Stimulated activated CD4-positive, alpha-beta T cell treated with anti-CD3 and anti-CD28 coated beads, TNF-alpha, amount 100 ng/mL, for 24 hours (primary cell): Measurements from ENCODE around the gene GCAT.

Source experiments
- DNase-seq, 3 experiments: peaks; one replicate each; pipeline ENCODE4 v3.0.0-alpha.2; 2020; ENCODE audit warnings: low read depth in 3 of 3

GCAT gene

DNA sequence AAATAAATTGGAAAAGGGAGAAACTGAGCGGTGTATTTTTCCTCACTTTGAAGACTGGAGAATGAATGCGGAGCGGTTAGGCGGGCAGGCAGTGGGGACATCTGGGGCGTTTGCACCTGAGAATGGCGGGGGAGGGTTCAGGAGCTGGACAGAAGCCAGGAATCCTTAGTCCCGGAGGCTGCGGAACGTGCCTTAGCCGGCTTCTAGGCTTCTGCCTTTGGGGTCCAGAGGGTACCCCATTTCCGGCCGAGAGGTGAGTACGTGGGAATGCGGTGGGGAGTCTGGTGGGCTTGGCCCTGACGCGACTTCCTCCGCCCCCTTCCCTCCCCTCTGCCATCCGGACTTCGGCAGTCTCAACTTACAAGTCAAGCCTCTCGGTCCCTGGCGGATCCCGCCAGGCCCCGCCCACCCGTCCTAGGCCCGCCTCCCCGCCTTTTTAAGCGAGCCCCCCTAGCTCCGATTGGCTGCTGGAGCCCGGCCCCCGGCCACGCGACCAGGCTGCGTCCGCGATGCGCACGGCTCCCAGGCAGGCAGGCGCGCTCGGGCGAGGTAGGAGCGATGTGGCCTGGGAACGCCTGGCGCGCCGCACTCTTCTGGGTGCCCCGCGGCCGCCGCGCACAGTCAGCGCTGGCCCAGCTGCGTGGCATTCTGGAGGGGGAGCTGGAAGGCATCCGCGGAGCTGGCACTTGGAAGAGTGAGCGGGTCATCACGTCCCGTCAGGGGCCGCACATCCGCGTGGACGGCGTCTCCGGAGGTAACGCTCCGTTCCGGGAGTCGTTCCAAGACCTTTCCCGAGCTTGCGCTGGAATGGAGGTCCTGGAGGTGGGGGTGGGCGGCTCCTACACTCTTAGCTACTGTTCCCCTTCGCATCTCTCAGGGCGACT lies at the start of gene GCAT:
GCAT (plus strand) TSS at position 525 of the 884 bp plus-strand sequence; CDS start at position 559, 34 bp downstream.
- DNase-seq: peak; percentile 79 to 94 (median 87)

GRCh38 chr22:37758694-37759093 lies 49.0 kb upstream of the GCAT start:
- no peak for DNase-seq

DNA sequence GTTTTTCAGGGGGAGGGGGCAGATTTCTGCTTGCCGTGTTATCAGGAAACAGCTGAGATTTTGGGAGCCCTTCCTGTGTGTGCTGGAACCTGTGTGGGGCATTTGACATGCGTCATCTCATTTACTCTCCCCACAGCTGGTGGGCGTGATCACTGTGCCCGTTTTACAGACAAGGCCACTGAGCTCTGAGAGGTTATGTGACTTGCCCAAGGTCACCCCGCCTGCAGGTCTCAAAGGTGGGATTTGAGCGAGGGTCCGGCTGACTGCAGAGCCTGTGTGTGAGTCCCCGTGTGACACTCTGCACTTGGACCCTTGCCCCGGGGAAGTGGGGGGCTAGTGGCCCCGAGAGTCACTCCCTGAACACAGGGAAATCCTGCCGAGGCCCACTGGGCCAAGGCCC lies 48.5 kb upstream of the GCAT start:
- DNase-seq: no peak

GRCh38 chr22:37760152-37760551 lies 47.6 kb upstream of the GCAT start:
- DNase-seq: no peak

DNA sequence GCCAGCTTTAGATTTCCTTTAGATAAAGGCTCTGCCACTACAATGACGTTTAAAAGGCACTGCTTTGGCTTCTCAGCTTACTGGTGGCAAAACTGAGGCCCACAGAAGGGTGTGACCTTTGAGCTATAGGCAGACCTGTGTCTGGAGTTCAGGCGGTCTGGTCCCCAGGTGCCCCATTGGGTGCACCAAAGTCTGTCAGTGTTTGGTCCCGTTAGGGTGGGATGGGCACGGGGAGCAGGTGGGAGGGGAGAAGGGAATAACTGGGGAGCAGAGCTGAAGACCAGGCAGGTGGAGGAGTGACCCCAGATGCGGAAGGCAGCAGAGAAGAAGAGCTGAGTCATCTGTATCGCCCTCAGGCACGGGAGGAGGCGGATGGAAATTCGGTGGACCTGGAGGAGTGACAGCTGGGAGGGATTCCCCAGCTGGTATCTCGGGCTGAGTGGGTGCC lies 45.3 kb upstream of the GCAT start:
- no peak for DNase-seq

DNA sequence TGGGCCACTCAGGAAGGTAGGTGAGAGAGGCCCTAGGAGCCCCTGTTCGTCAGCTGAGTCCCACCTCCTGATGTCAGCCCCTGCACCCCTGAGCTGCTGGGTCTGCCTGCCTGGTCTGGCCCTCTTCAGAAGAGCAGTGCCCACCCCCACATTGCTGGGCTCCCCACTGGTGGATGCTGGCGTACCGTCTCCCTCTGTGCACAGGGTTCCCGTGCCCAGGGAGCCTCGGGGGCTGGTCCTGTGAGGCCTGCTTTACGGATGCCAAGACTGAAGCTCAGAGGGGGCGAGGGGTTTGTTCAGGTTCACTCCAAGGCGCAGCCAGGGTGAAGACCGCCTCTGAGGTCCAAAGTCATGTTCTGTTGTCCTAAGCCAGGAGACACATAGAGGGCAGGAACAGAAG lies 44.7 kb upstream of the GCAT start:
- DNase-seq: no peak

DNA sequence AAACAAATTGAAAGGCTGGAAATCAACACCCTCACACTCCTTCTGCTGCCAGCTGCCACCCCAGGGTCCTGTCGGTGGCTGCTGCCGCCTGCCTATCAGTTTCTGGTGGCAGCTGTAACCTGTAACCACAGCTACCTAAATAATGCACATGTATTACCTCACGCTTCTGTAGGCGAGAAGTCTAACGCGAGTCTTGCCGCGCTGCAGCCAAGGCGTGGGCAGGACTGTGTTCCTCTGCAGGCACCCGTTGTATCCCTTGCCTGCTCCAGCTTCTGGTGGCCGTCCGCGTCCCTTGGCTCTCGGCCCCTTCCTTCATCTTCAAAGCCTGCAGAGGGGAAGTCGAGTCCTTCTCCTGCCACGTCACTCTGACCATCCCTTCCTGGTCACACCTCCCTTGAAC lies 44.1 kb upstream of the GCAT start:
- no peak for DNase-seq

GRCh38 chr22:37764622-37765021 lies 43.1 kb upstream of the GCAT start:
- no peak for DNase-seq

- DNase-seq: no peak
Measured at GRCh38 chr22:37765498-37765897, 42.2 kb upstream of the GCAT start.

DNA sequence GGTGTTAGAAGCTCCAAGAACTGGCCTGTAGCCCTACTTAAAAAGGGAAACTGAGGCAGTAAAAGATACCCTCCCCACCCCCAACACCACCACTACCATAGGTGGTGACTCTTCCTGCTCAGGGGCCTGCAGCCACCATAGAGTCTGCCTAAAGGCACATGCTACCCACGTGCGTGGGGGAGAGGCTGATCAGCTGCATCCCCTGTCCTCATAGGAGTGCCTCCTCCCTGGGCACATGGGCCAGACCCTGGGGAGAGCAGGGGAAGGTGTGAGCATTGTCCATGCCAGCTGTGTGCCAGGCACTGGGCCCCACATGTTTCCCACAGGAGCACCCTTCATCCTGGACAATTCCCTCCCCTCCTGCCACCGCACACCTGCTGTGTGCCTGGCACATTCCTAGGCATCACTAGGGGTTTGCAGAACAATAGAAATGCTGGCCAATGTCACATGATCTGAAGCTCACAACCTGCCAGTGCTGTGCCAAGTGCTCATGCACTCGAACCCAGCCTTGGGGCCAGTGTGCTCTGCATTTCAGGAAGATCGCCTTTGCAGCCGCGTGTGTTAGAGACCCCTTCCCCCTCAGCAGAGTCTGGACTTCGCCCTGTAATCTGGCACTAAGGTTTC lies 41.7 kb upstream of the GCAT start:
- DNase-seq: no peak

- no peak for DNase-seq
Measured at GRCh38 chr22:37768273-37768672, 39.5 kb upstream of the GCAT start.

DNA sequence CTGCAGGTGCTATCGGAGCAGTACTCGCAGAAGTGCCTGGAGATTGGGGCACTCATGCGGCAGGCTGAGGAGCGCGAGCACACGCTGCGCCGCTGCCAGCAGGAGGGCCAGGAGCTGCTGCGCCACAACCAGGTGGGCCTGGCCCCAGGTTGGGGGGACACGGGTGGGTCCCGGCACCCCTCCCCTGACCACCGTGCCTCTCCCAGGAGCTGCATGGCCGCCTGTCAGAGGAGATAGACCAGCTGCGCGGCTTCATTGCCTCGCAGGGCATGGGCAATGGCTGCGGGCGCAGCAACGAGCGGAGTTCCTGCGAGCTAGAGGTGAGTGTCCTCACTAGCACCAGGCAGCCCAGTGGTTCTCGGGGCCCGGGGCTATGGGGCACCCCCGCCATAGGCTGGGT lies 38.7 kb upstream of the GCAT start:
- DNase-seq: no peak

- no peak for DNase-seq
Measured at GRCh38 chr22:37771081-37771480, 36.7 kb upstream of the GCAT start.

DNA sequence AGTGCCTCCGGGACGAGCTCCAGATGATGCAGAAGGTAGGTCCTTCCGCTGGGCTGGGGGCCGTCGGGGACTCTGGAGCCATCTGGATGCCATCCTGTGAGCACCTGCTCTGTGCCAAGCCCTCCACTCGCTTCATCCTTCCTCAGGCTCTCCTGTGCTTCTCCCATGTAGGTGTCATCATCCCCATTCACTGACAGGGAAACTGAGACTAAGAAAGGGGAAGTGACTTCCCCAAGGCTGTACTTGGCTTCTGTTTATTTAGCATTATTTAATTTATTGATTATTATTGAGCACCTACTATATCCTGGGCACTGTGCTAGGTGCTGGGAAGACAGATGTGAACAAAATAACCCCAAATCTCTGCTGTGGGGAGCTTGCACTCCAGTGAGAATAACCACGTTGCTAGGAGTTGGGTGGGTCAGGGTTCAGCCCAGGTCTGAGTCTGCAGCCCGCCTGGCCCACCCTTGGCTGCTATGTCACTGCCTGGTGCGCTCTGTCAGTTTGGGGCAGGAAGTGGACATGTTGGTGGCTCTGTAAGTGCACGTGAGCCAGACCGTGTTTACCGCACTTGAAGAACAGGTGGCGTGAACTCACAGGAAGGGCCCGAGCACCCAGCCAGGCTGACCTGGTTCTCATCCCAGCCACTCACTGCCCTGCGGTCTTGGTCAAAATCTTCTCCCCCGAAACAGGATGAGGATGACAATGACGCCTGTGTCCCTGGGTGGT lies 35.9 kb upstream of the GCAT start:
- no peak for DNase-seq

DNA sequence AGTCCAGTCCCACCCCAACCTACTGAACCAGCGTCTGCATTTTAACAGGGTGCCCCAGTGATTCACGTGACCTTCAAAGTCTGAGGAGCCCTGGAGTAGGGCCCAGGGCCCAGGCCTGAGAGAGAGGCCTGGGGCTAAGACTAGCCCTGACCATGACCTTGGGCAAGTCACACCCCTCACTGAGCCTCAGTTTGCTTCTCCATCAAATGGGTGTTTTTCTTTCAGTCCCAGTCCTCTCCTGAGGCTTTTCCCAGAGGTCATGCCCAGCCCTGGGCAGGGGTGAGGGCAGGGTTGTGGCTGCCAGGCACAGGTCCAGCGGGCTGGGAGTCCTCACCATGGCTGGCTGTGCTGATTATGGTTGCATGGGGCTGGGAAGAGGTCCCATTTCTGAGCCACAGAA lies 33.0 kb upstream of the GCAT start:
- DNase-seq: no peak

DNA sequence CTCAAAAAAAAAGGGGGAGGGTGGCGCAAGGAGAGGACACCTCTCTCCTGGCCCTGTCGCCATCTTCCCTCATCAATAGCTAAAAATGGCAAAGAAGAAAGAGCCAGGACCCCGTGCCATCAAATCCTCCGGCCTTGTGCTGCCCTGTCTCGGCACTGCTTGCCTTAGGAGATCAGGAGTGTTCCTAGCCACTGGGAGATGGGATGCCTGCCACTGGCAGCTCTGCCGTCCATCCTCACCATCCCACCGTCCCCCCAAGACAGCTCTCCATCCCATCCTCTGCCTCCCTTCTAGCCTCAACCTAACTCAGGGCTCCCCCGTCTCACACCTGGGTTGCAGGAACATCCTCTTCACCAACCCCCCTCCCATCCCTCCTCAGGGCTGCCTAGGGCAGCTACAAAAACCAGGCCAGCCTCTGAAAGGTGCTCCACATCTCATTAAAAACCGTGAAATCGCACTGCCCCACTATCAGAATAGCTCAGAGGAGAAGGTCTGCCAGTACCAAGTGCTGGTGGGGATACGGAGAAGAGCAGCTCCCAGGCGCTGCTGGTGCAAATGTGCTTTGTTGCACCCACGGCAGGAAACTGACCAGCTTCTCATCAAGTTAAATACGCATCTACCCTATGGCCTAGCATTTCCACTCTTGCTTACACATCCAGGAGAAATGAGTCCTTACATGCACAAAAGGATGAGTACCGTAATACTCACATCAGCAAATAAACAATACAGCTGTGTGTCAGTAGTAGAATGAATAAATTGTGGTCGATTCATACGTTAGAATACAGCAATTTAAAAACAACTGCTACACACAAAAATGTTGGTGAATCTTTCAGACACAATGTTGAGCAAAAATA lies 31.7 kb upstream of the GCAT start:
- no peak for DNase-seq

- no peak for DNase-seq
Measured at GRCh38 chr22:37776639-37777005, 31.1 kb upstream of the GCAT start.

DNA sequence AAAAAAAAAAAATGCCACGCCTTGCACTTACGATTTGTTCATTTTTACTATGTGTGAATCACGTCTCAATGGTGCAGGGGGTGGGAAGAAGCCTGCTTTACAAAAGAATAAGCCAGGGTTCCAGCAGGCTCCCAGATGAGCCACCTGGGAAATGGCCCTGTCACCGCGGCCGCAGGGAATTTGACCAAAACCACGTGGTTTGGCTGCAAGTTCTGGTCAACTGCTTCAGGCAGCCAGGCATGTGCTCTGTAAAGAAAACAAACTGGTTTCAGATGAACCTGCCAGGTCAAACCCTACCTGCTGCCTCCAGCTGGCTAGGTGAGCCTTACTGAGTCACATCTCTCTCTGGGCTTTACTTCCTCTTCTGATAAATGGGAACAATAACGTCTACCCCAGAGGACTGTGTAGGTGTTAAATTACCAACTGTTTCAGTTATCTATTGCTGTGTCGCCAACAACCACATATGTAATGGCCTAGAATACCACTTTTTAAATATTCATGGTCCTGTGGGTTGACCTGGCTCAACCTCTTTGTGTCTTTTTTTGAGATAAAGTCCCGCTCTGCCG lies 30.5 kb upstream of the GCAT start:
- no peak for DNase-seq

DNA sequence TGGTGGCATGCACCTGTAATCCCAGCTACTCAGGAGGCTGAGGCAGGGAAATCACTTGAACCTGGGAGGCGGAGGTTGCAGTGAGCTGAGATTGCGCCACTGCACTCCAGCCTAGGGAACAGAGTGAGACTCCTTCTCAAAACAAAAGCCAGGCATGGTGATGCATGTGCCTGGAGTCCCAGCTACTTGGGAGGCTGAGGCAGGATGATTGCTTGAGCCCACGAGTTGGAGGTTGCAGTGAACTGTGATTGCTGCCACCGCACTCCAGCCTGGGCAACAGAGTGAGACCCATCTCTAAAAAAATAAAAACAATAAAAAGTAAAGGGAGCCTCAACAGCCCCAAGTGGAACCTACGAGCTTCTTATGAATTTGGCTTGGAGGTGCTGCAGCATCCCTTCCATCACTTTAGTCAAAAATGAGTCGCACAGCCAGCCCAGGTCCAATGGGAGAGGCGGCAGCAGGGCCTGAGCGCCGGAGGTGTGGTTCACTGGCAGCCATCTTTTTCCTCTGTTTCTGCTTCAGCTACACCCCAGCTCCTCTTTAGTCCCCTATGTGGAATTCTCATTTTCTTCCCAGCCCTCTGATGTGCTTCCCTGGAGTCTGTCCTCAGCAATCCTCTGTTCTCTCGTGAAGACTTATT lies 29.2 kb upstream of the GCAT start:
- DNase-seq: no peak

- no peak for DNase-seq
Measured at GRCh38 chr22:37781434-37782059, 26.2 kb upstream of the GCAT start.
